ENCODE data around the gene TNS1.

Gene TNS1

GRCh38 chr2:217805668-217806481, 196.9 kb downstream of the TNS1 start:
- no peak for DNase-seq

- peak; percentile 47 for DNase-seq
These were observed 197.8 kb downstream of the TNS1 start for GRCh38 chr2:217804791-217805667.

- DNase-seq = no peak
These were observed 198.5 kb downstream of the TNS1 start for GRCh38 chr2:217804338-217804737.

GRCh38 chr2:217803653-217803960, 199.2 kb downstream of the TNS1 start:
- no peak for DNase-seq

GRCh38 chr2:217802876-217803652, 199.7 kb downstream of the TNS1 start:
- no peak for DNase-seq

GRCh38 chr2:217802266-217802665, 200.5 kb downstream of the TNS1 start:
- no peak for DNase-seq

- no peak for DNase-seq
These were observed 201.1 kb downstream of the TNS1 start for GRCh38 chr2:217801711-217802110.

GRCh38 chr2:217801115-217801531, 201.7 kb downstream of the TNS1 start:
- no peak for DNase-seq

GRCh38 chr2:217800433-217801114, 202.2 kb downstream of the TNS1 start:
- DNase-seq = no peak

- no peak for DNase-seq
These were observed 203.0 kb downstream of the TNS1 start for GRCh38 chr2:217799563-217800432.

GRCh38 chr2:217798743-217799562, 203.8 kb downstream of the TNS1 start:
- no peak for DNase-seq

- DNase-seq = no peak
These were observed 204.6 kb downstream of the TNS1 start for GRCh38 chr2:217798191-217798590.

- no peak for DNase-seq
These were observed 205.1 kb downstream of the TNS1 start for GRCh38 chr2:217797661-217798069.

- no peak for DNase-seq
These were observed 205.6 kb downstream of the TNS1 start for GRCh38 chr2:217797165-217797564.

GRCh38 chr2:217795706-217796465, 206.9 kb downstream of the TNS1 start:
- DNase-seq = peak; percentile 51

GRCh38 chr2:217795067-217795466, 207.7 kb downstream of the TNS1 start:
- no peak for DNase-seq

GRCh38 chr2:217794133-217794986, 208.4 kb downstream of the TNS1 start:
- no peak for DNase-seq

GRCh38 chr2:217793566-217794132, 209.1 kb downstream of the TNS1 start:
- DNase-seq = no peak
